GM19238 (cell line): Measurements from ENCODE around the gene HRH2.
"Not testable (repeated sequence)": the region's sequence is repeated elsewhere in the genome, so short reads cannot be mapped to it uniquely, and the experiment has no call there.

Experiments
- DNase-seq: peaks from one replicate; pipeline ENCODE4 v3.0.0; 2011; ENCODE audit warnings: low spot score; ENCODE audit not compliant: insufficient read length

Gene HRH2

GRCh38 chr5:175646251-175646650 is 11.6 kb upstream of the HRH2 start:
- no peak for DNase-seq

DNA sequence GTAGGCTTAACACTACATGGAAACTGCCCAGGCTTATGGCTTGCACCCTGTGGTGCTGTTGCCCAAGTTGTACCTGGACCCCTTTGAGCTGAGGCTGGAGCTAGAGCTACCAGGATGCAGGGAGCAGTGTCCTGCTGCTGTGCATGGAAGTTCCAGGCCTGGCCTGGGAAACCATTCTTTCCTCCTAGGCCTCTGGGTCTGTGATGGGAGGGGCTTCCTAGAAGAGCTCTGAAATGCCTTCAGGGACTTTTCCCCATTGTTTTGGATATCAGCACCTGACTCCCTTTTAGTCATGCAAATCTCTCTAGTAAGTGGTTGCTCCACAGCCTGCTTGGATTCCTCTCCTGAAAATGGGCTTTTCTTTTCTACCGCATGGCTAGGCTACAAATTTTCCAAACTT is 7.9 kb upstream of the HRH2 start:
- no peak for DNase-seq

DNA sequence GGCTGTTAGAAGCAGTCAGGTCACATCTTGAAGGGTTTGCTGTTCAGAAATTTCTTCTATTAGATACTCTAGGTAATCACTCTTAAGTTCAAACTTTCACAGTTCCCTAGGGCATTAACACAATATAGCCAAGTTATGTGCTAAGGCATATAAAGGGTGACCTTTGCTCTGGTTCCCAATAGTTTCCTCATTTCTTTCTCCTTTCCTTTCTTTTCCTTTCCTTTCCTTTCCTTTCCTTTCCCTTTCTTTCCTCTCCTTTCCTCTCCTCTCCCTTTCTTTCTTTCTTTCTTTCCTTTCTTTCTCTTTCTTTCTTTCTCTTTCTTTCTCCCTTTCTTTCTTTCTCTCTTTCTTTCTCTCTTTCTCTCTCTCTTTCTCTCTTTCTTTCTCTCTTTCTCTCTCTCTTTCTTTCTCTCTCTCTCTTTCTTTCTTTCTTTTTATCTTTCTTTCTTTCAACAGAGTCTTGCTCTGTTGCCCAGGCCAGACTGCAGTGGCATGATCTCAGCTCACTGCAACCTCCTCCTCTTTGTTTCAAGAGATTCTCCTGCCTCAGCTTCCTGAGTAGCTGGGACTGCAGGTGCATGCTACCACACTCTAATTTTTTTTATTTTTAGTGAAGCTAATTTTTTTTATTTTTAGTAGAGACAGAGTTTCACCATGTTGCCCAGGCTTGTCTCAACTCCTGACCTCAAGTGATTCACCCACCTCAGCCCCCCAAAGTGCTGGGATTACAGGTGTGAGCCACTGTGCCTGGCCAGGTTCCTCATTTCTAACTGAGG is 7.3 kb upstream of the HRH2 start:
- DNase-seq: not testable (repeated sequence)

DNA sequence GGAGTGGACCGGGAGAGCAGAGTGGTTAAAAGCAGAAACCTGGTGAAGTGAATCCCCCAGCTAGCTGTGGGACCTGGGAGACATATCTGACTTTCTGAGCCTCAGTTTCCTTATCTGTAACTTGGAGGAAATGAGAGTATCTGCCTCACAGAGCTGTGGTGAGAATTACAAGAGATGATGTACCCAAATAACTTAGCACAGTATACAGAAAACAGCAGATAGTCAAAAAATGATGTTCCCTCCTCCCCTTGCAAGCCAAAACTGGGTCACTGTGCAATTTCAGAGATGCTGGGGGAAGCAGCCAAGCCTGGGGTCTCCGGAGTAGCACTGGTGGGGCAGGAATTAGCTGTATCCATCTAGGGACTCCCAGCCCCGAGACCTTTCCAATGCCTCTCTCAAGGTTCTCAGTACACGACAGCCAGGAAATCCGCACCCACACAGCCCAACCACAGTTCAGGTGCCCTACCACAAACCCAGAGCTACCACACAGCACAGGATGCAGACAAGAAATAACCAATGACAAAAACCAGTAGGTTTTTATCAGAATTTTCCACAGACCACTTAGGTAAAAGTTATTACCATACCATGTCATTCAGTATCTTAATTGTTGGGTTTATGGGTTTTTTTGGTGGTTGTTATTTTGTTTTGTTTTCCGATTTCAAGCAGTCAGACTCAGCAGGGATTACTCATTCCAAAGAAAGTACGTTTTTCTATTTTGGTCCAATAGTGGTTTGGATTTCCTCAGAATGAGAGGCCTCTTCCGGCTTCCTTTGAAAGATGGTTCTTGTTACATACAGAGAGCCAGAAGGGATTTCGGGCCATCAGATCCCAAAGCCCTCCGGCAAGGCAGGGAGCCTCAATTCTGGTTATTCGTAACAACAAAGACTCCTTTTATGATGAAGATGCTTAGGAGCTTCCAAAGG is 4.9 kb upstream of the HRH2 start:
- no peak for DNase-seq

DNA sequence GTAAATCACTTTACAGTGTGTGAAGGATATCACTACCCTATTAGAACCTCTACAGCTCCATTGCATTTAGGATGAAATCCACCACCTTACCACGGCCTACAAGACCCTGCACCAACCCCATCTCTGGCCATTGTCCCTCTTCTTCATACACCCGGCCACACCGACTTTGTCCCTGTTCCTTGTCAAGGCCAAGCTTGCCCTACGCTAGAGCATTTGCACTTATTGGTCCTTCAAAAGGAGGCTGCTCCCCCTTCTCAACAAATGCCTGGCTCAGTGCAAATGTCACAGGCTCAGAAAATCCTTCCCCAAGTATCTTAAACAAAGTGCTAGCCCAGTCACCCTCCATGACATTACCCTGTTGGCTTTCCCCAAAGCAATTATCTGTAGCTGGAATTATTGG is 4.1 kb upstream of the HRH2 start:
- DNase-seq: no peak

DNA sequence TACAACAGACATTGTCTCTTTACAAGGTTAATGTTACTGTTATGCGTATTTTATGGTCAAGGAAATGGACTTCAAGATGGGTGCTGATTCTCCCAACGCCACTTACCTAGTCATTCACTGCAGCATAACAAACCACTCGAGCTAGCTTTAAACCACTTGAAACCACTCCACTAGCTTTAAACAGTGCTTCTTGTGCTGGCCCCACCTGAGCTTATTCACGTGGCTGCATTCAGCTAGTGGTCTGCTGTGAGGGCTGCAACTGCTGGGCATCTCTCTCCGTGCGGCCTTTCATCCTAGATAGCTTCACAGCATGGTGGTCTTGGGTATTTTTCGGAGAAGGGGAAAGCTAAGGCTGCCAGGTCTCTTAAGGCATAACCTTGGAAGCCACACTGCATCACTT is 3.5 kb upstream of the HRH2 start:
- DNase-seq: no peak

DNA sequence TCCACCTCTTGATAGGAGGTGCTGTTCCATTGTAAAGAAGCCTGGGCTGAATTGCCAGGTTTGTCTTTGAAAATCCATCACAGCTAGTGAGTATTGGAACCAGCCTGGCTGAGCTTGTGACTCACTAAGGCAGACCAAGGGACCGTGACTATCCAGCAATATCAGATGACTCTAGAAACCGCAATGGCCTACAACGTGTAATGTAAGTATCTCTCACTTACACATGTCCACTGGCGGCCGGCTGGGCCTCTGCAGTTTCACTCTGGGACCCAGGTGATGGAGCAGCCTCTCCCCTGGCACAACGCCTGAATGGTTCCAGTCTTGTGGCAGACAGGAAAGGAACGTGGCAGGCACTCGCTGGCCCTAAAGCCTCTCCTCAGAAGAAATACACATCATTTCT is 3.1 kb upstream of the HRH2 start:
- DNase-seq: no peak

DNA sequence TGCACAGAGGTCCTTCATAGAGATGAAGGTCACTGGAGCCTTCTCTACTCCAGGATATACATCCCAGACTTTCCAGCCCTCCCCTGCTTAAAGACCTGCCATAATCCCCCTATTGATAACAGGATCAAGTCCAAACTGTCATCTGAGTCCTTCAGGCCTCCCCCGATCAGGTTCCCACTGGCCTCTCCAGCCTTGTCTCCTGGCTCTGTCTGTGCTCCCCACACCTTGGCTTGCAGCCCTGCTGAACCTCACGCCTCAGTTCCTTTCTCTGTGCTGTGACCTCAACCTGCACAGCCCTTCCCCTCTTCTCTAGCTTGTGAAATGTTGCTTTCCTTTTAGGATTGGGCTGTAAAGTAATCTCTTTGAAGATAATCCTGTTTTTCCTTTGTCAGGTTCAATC is 2.5 kb upstream of the HRH2 start:
- no peak for DNase-seq

DNA sequence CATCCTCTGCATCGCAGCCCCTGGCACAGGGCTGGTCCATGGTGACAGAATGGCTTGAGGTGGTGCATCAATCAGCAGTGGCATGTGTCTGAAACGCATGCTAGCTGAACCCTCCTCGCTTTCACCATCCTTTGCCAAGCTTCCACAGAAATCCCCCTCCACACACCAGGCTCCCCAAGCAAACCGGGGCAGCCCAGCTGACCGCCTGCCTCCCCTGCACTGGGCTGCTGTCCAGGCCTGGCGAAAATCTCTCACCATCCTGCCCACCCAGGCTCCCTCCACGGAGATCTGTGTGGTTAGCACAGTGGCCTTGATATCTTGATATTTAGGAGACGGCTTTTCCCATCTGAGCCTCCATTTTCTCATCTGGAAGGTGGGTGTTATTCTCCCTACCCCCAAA is 905 bp upstream of the HRH2 start:
- no peak for DNase-seq

- no peak for DNase-seq
Observed at GRCh38 chr5:175658299-175659145, 651 bp downstream of the HRH2 start.

- no peak for DNase-seq
Observed at GRCh38 chr5:175659546-175660253, 1.8 kb downstream of the HRH2 start.

DNA sequence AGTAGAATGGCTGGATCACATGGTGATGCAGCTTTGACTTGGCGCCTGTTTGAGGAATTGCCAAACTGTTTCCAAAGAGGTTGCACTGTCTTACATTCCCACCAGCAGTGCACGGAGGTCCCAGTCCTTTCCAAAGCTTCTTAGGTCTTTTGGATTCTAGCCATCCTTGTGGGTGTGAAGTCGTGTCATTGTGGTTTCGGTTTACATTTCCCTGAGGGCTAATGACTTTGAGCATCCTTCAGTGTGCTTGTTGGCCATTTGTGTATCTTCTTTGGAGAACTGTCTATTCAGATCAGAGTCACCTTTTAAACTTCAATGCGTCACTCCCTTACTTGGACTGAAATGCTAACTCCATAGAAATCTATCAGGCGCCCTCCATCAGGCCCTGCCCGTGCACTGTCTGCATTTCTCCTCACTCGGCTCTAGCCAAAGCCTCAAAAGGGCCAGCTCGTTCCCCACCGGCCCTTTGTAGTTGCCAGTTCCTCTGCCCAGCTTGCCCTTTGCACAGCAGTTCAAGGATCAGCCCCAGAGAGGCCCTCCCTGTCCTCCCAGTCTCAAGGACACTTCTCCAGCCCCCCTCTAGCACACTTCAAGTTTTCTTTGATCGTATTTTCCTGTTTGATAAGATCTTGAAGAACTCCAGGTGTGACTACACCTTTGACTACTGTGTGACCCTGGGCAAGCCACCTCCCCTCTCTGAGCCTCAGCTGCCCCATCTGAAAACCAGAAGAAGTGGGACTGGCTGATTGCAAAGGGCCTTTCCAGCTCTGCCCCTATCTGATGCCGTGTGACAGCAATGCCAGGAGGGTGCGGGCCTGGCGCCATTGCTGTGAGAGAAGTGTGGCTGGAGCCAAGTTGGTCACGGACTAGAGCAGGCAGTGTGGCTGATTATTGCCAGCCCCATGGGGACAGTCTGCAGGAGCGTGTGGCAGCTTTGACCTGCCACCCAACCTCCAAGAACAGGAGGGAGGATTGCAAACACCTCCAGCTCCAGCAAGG is 5.6 kb downstream of the HRH2 start:
- DNase-seq: no peak

DNA sequence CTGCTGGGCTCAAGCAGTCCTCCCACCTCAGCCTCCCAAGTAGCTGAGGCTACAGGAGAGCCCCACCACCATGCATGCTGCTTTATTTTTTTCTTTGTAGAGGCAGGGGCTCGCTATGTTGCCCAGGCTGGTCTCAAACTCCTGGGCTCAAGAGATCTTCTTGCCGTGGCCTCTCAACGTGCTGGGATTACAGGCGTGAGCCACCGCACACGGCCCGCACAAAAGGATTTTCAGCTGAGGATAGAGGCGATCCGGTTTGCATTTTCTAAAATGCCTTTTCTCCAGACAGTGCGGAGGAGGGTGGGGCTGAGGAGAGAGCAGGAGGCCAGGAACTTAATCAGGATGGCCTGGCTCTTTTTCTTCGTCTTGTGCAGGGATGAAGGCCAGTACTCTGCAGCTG is 6.9 kb downstream of the HRH2 start:
- DNase-seq: no peak

- DNase-seq: no peak
Observed at GRCh38 chr5:175666216-175666615, 8.3 kb downstream of the HRH2 start.

DNA sequence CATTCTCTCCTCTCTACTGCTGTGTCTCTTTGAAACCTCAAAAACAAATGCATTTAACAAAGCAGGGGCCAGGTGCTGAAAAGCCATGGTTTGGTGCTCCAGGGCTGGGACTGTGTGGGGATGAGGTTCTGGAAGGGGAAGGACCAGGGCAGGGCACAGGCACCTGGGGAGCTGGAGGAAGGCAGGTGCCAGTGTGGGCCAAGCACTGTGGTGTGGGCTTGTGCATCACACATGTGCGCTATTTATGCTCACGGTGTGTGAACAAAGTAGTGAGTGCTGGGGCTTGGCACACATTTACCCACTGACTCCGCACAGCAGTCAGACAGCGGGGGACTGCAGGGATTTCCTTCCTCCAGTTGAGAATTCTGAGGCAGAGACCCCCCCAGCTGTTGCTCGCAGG is 10.1 kb downstream of the HRH2 start:
- no peak for DNase-seq

DNA sequence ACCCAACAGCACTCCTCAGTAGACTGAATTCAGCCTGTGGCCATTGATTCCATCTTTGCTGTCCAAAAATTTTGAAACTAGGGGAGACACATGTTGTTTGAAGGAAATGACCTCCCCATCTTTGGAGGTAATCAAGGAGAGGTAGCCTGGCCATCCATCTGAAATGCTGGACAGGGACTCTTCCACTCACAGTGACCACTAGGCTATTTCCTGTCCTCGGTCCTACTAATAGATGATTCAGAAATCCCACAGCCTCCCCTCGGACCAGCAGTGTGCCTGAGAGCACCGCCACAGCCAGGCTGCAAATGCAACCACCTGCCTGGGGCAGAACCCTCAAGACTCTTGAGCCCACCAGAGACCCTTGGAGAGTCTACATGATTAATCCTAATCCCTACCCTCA is 12.5 kb downstream of the HRH2 start:
- no peak for DNase-seq

GRCh38 chr5:175671013-175671412 is 13.1 kb downstream of the HRH2 start:
- DNase-seq: no peak

GRCh38 chr5:175672976-175673648 is 15.2 kb downstream of the HRH2 start:
- DNase-seq: no peak

DNA sequence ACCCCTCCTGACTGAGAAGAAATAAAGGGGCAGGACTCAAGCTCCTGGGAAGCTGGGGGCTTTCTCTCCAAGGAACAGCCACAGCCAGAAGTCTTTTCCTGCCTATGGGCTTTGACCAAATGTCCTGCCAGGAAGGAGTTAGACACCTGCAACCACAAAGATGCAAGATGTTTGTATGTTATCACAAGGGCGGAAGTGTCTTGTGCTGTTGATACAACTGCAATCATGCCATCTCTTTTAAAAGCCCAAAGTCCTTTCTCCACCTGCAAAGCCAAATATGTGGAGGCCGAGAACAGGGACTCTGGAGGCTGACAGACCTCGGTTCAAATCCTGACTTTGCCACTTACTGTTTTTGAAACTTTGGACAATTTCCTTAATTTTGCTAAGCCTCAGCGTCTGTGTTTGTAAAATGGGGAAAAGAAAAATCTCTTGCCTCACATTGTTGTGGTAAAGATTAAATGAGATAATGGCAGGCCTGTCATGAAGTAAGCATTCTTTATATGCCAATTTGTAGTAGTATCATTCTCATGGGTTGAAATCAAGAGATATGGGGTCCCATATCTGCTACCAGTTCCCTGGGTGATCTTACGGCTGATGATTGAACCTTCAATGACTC is 17.0 kb downstream of the HRH2 start:
- no peak for DNase-seq
